ENCODE results near the gene DNAJC4.

DNA sequence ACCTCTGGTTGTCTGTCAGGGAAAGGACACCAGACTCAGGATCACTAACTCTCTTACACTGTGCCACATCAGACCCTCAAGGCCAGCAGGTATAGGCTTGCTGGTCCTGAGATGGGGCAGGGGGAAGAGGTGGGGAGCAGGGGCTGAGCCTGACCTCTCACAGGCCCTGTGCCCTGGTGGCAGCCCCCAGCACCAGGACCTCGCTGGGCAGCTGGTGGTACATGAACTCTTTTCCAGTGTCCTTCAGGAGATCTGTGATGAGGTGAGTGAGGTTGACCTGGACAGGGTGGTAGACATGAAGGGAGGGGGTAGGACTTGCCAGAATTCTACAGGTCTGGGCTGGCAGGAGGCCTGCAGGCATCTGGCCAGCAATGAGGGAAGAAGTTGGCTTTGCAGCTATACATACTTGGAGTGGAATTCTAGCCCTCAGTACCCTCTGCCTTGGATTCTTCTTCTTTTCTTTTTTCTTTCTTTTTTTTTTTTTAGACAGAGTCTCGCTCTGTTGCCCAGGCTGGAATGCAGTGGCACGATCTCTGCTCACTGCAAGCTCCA is 2.9 kb upstream of the DNAJC4 start:
- no peak for TF ChIP-seq GATA2 (IDR thresholded peaks at IDR 0.05; ENCODE audit: low read depth, low read length)
- TF ChIP-seq GATA3 (IDR thresholded peaks at IDR 0.05; ENCODE audit: low read depth, low read length), result no peak

All from SH-SY5Y (cell line).